Measurements from ENCODE around the gene CHST8.

DNA sequence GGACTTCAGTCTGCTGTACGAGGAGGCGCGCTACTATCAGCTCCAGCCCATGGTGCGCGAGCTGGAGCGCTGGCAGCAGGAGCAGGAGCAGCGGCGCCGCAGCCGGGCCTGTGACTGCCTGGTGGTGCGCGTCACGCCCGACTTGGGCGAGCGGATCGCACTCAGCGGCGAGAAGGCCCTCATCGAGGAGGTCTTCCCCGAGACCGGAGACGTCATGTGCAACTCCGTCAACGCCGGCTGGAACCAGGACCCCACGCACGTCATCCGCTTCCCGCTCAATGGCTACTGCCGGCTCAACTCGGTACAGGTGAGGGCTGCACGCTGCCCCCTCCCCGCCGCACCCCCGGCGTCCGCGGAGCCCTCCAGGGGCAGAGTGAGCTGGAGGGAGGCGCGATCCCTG, 189.5 kb downstream of the CHST8 start:
- TF ChIP-seq GATA3 (IDR thresholded peaks at IDR 0.05; ENCODE audit: low read depth, low read length) (no peak), GATA2 (IDR thresholded peaks at IDR 0.05; ENCODE audit: low read depth, low read length) (no peak)
